Left kidney (tissue), 8 donors: ENCODE data around the gene OR5AL1. TPM values are rescaled to one million over a fixed set of nuclear protein-coding genes. Genes with fewer than 3 reads are reported as not detected.
"Not testable (repeated sequence)": the region's sequence is repeated elsewhere in the genome, so short reads cannot be mapped to it uniquely, and the experiment has no call there.

Source experiments
- DNase-seq: peaks from one replicate; pipeline ENCODE4 v3.0.0-alpha.2; 2013
- long read RNA-seq, 8 donors: transcript quantifications; one replicate each; lab custom pipeline, GENCODE V29; 2026
- polyA plus RNA-seq: library from polyadenylated mRNA; unstranded; fragments of 120-200 nt; gene quantifications from one replicate; pipeline ENCODE4 v1.2.1, GENCODE V29; 2013; ENCODE audit not compliant: insufficient read length

OR5AL1 gene
- polyA plus RNA-seq, result not detected
- long read RNA-seq, donor 1, result 0 reads
- long read RNA-seq, donor 2, result 0 reads
- long read RNA-seq, donor 3, result 0 reads
- long read RNA-seq, donor 4, result 0 reads
- long read RNA-seq, donor 5, result 0 reads
- long read RNA-seq, donor 6, result 0 reads
- long read RNA-seq, donor 7, result 0 reads
- long read RNA-seq, donor 8, result 0 reads

DNA sequence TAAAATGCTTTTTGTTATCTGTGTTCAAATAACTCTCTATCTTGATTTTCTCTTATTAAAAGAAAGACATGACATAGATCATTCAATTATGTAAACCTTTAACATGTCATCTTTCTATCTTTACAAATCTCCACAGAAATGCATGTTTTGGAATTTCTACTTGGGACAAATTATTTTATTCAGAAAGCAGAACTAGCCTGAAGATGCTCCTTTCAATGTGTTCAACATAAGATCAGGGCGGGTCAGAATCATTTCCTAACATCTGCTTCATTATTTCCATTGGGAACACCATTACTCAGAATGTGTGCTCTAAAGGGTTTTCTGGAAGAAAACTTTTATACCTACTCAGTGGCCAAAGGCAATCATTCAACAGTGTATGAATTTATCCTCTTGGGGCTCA is at the start of gene OR5AL1:
OR5AL1 (plus strand) TSS at position 301 of the 400 bp plus-strand sequence.
- no peak for DNase-seq

- no peak for DNase-seq
Measured at GRCh38 chr11:56375324-56375723, 37.2 kb upstream of the OR5AL1 start, which contains the start of gene OR8U1. OR8U1 (plus strand) TSS chr11:56375624; CDS start chr11:56375624, 0 bp downstream.

- DNase-seq, result no peak
Measured at GRCh38 chr11:56380120-56380519, 32.4 kb upstream of the OR5AL1 start.

- DNase-seq, result no peak
Measured at GRCh38 chr11:56394381-56394780, 18.1 kb upstream of the OR5AL1 start.

DNA sequence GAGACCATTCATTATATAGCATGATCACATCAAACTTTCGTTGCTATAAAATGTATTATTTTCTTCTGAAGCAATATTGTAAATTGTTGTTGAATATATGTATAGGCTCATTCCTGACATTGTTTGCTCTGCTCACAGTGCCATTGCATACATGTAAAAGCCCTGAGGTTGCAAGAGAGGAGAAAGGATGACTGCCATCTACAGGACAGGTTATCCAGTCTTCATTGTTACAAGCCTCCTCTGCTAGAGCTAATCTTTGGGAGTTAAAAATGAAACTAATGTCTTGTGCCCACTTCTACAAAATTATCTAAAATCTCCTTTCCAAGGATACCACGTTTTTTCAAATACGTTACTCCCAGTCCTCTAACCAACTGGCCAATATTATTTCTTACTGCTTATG is 16.4 kb upstream of the OR5AL1 start:
- no peak for DNase-seq

- DNase-seq, result not testable (repeated sequence)
Measured at GRCh38 chr11:56401858-56402461, 10.5 kb upstream of the OR5AL1 start.

GRCh38 chr11:56404393-56404792 is 8.1 kb upstream of the OR5AL1 start:
- DNase-seq, result no peak

DNA sequence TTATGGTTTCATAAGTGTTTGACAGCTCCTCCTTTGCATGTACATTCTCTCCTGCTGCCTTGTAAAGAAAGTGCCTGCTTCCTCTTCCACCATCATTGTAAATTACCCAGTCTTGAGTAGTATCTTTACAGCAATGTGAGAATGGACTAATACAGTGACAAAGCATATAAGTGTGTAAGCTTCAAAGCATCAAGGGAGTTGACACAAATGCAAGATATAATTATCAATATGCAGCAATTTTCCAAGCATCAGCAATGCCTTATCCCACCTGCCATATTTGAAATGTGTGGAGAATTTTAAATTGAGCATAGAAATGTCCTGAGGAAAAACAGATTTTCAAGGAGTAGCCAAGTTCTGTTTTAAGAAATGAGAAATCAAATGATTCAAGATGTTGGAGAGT is 1.7 kb upstream of the OR5AL1 start:
- DNase-seq, result no peak

GRCh38 chr11:56453521-56453920 is 41.0 kb downstream of the OR5AL1 start:
- DNase-seq, result no peak

DNA sequence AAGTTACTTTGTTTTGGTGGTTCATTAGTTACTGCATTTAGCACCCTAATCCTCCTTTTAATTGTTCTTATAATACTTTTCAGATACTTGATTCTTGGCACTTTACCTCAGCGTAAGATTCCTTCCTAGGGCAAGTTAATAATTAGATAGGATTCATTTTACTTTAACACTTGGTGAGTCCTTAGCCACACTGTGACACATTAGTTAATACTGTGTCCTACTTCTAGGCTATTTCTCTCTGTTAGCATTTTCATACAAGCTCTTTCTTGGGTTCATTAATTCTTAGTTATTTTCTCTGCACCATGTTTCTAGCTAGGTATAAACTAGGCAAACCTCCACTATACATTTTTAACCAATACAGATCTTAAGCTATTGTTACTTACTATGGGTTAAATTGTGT is 44.6 kb downstream of the OR5AL1 start:
- DNase-seq, result peak; percentile 3

Other genes starting within 250 kb of the OR5AL1 start
- gene OR5J2, start 236.1 kb upstream of the OR5AL1 start, polyA plus RNA-seq, result not detected
- gene OR5T2, start 178.4 kb upstream of the OR5AL1 start, polyA plus RNA-seq, result not detected
- gene OR5T3, start 160.4 kb upstream of the OR5AL1 start, polyA plus RNA-seq, result not detected
- not detected for gene OR5T1, start 138.5 kb upstream of the OR5AL1 start, polyA plus RNA-seq
- gene OR8H1, start 120.4 kb upstream of the OR5AL1 start, polyA plus RNA-seq, result 0.05 TPM
- gene OR8K3, start 97.6 kb upstream of the OR5AL1 start, polyA plus RNA-seq, result not detected
- not detected for gene OR8K1, start 66.7 kb upstream of the OR5AL1 start, polyA plus RNA-seq
- not detected for gene OR8J1, start 58.4 kb upstream of the OR5AL1 start, polyA plus RNA-seq
- not detected for gene OR8U1, start 37.1 kb upstream of the OR5AL1 start, polyA plus RNA-seq
- gene OR5M3, start 60.7 kb downstream of the OR5AL1 start, polyA plus RNA-seq, result not detected
- gene OR5M8, start 78.7 kb downstream of the OR5AL1 start, polyA plus RNA-seq, result not detected
- not detected for gene OR5M11, start 130.6 kb downstream of the OR5AL1 start, polyA plus RNA-seq
- not detected for gene OR5M10, start 165.0 kb downstream of the OR5AL1 start, polyA plus RNA-seq
- gene OR5M1, start 202.2 kb downstream of the OR5AL1 start, polyA plus RNA-seq, result not detected
- not detected for gene OR5AP2, start 229.7 kb downstream of the OR5AL1 start, polyA plus RNA-seq